Urinary bladder (tissue), 4 donors: ENCODE results near the gene TOX2. TPM values are rescaled to one million over a fixed set of nuclear protein-coding genes. Genes with fewer than 3 reads are reported as not detected.

Source experiments
- DNase-seq: peaks from one replicate; pipeline ENCODE4 v3.0.0-alpha.2; 2015; ENCODE audit errors: extremely low spot score
- H3K27ac ChIP-seq: one replicate; pipeline ENCODE4 v1.5.1; 2013; ENCODE audit warnings: low read depth, mild to moderate bottlenecking, moderate library complexity
- H3K36me3 ChIP-seq: one replicate; pipeline ENCODE4 v1.6.1; 2013; ENCODE audit warnings: mild to moderate bottlenecking, moderate library complexity; ENCODE audit not compliant: insufficient read depth
- H3K4me1 ChIP-seq: one replicate; pipeline ENCODE4 v1.6.1; 2013; ENCODE audit warnings: mild to moderate bottlenecking, moderate library complexity; ENCODE audit not compliant: insufficient read depth
- H3K4me3 ChIP-seq: one replicate; pipeline ENCODE4 v1.5.1; 2013; ENCODE audit warnings: low read depth, low read length
- WGBS: extraction: QIAGEN DNeasy Blood & Tissue Kit; methylation state at CpG from one replicate; pipeline ENCODE4 v1.1.7; 2013; 5-methylcytosine and 5-hydroxymethylcytosine counted together
- polyA plus RNA-seq: library from polyadenylated mRNA; stranded (reverse); fragments of 200-250 nt; gene quantifications from one replicate; pipeline ENCODE4 v1.2.3, GENCODE V29; 2013
- total RNA-seq: library from RNA; depleted of rRNA; stranded (reverse); fragments of >200 nt; gene quantifications from one replicate; pipeline ENCODE4 v1.2.3, GENCODE V29; 2014
- donor health status: healthy with polysubstance abuse.
- donor health status: healthy.

Gene TOX2
- total and polyA plus RNA-seq, 2 donors: 1.6 to 38.0 TPM

DNA sequence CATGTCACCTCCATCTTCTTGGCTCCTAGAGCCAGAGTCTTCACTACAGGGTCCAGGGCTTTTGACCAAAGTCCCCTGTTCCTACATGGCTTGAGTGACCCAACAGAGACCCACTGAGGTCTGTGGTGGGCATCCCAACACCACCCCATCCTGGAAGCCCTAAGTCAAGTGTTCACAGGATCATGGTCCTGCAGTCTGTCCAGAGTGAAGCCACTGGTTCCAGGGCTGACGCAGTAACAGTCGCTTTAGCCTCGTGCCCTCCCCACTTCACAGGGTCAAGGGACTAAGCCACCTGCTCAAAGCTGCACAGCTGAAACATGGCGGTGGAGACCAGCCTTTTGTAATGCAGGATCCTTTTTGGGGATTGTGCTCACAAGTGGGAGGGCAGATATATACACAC, 138.4 kb downstream of the TOX2 start:
- Histone ChIP-seq H3K27ac (no peak overlapping the region), H3K4me3 (no peak overlapping the region), H3K4me1 (no peaks in the 10 kb centered on the region), H3K36me3 (no peaks in the 10 kb centered on the region)
- DNase-seq: no peak
- WGBS: 94% methylated on average over 4 of the region's 4 CpGs

DNA sequence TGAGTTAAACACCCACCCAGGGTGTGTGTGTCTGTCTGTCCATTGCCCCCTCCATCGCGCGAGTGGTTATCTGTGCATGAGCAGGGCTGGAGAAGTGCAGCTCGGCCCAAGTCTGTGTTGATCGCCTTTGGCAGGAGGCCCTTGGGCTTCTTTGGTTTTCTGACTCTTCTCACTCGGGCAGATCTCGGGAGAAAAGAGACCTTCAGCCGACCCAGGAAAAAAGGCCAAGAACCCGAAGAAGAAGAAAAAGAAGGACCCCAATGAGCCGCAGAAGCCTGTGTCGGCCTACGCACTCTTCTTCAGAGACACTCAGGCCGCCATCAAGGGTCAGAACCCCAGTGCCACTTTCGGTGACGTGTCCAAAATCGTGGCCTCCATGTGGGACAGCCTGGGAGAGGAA, 139.5 kb downstream of the TOX2 start:
- Histone ChIP-seq H3K36me3 (no peaks in the 10 kb centered on the region), H3K27ac (no peak overlapping the region), H3K4me1 (no peaks in the 10 kb centered on the region), H3K4me3 (no peak overlapping the region)
- DNase-seq: no peak
- WGBS: 92% methylated on average over 16 of the region's 16 CpGs

DNA sequence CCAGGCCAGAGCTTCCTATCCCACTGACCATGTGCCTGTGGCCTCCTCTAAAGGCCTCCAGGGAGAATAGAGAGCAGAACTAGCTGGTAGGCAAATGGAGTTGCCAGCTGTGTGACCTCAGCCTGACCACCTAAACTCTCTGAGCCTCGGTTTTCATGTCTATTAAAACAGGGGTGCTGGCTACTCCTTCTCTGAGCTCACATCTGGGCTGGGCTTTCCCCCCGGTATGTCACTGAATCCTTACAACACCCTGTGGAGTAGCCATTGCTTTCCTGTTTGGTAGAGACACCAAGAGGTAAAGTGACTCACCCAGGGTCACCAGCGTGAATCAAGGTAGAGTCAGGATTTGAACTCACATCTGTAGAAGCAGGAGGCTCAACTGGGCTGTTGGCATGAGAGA, 140.2 kb downstream of the TOX2 start:
- Histone ChIP-seq H3K36me3 (no peaks in the 10 kb centered on the region), H3K4me3 (no peak overlapping the region), H3K4me1 (no peaks in the 10 kb centered on the region), H3K27ac (no peak overlapping the region)
- DNase-seq: no peak
- WGBS: 90% methylated on average over 3 of the region's 3 CpGs

DNA sequence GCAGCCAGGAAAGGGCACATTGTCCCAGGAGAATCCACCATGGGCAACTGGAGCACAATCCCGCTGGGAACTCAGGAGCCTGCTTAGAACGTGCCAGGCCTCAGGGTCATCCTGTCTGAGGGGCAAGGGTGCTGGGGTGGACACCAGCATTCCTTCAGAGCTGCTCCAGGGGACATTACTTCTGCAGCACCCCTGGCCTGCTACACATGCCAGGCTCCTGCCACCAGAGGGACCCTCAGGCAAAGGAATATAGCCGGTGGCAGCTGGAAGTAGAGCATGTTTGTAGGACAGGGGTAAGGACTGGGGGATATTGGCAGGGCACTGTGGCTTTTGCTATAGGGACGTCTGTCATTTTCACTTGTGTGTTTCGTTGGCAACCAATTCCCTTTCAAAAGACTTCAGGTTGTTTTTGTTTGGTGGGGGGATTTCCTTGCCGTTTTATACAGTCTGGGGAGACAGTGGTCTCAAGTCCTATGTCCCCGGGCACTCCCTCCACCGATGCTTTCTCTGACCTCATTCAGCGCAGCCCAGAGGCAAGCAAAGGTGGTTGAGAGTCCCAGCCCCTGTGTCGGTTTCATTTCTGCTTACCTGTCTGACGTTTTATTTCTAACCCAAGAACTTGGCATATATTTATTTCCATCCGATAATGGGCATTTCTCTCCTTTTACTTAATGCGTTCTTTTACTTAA, 141.5 kb downstream of the TOX2 start:
- WGBS: 77% methylated on average over 13 of the region's 13 CpGs
- no peaks in the 10 kb centered on the region for H3K36me3 ChIP-seq
- H3K4me3 ChIP-seq: no peak overlapping the region
- H3K4me1 ChIP-seq: no peaks in the 10 kb centered on the region
- no peak for DNase-seq
- H3K27ac ChIP-seq: no peak overlapping the region

DNA sequence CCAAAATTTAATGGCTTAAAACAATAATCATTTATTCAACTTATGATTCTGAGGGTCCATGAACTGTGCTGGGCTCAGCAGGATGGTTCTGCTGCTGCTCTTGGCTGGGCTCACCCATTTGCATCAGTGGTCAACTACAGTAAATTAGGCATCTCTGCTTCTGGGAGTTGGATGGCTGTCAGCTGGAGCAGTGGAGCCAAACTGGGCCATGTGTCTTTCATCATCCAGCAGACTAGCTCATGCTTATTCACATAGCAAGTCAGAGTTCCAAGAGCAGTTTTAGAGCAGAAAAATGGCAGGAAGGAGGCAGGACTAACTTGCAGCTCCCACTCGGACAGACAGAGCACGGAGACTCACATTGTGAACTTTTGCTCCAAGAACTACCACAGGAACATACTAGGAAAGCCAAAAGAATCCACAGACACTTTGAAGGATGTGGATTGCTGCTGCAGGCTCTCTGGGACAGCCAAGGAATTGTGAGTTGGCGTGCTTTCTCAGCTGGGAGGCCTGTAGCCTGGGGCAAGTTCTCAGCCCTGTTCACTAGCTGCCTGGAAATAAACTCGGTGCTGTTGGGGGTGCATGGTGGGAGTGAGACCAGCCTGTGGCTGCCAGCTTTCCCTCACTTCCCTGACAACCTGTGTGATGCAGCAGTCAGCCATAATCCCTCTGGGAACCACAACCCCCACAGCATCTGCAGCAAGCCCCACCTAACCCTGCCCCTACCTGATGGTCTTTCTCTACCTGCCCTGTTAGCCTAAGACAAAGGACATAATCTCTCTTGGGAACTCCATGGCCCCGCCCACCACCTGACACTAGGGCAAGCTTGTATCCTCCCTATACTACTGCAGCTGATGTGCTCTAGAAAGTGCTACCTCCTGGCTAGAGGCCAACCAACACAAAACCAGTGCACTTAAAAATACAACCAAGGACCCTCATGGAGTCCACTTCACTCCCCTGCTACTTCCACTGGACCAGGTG, 143.3 kb downstream of the TOX2 start:
- H3K36me3 ChIP-seq: no peaks in the 10 kb centered on the region
- H3K27ac ChIP-seq: no peak overlapping the region
- no peaks in the 10 kb centered on the region for H3K4me1 ChIP-seq
- DNase-seq: no peak
- WGBS: 67% methylated on average over 5 of the region's 5 CpGs
- no peak overlapping the region for H3K4me3 ChIP-seq

DNA sequence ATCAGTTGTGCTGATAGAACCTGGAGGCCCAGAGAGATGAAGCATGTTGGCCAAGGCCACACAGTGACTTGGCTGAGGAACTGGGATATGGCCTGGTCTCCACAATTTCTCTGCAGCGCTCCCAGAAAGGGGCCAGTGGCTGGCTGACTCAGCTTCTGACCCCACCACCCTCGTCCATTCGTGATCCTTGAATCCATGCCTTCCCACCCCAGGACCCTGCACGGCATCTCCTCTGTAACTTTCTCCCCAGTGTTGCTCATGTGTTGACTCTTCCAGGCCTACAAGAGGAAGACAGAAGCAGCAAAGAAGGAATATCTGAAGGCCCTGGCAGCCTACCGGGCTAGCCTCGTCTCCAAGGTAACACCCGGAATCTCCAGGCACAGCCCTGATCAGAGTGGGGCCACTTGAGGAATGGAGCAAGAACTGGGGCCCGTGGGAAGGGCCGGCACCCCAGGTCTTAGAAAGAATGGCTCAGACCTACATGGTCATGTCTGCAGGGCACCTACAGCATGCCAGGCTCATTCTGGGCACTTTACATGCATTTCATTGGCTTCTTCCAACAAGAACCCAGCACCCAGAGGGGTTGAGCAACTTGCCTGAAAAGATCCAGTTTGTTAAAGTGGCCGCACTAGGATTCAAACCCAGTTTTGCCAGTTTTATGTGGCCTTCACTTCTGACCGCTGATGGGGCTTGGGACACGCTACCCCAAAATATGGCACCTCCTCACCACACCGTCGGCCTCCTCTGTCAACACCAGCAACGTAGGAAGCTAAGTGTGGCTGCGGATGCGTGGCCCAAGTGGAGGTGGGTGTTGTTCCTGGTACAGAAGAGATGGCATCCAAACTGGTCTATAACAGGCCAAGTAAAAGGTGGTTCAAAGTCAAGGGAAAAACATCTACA, 150.1 kb downstream of the TOX2 start:
- no peak for DNase-seq
- Histone ChIP-seq H3K4me1 (no peaks in the 10 kb centered on the region), H3K4me3 (no peak overlapping the region), H3K36me3 (no peaks in the 10 kb centered on the region), H3K27ac (no peak overlapping the region)
- 93% methylated on average over 17 of the region's 17 CpGs for WGBS

DNA sequence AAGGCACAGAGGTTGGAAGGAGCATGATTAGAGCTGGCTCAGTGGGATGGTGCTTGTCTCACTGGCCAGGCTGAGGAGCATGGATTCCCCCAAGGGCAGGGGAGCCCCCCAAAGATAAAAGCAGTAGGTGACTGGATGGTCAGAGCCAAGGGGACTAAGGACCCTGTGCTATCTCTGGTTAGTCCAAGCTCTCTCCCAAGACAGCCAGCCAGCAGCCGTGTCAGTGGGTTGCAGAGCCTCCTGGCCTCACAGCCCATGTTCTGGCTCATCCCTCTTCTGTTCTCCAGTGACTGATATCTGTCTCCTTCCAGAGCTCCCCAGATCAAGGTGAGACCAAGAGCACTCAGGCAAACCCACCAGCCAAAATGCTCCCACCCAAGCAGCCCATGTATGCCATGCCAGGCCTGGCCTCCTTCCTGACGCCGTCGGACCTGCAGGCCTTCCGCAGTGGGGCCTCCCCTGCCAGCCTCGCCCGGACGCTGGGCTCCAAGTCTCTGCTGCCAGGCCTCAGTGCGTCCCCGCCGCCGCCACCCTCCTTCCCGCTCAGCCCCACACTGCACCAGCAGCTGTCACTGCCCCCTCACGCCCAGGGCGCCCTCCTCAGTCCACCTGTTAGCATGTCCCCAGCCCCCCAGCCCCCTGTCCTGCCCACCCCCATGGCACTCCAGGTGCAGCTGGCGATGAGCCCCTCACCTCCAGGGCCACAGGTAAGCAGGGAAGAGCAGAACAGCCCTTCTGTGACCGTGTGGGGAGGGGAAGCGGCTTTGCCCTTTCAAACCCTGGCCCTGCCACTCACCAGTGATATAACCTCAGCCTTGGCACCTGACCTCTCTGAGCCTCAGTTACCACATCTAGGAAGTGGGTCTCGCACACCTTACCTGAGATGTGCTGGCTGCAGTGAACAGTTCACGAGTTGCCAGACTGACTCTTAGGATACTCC, 151.0 kb downstream of the TOX2 start:
- Histone ChIP-seq H3K27ac (no peak overlapping the region), H3K4me3 (no peak overlapping the region), H3K4me1 (no peaks in the 10 kb centered on the region), H3K36me3 (no peaks in the 10 kb centered on the region)
- WGBS: 95% methylated on average over 20 of the region's 20 CpGs
- no peak for DNase-seq

DNA sequence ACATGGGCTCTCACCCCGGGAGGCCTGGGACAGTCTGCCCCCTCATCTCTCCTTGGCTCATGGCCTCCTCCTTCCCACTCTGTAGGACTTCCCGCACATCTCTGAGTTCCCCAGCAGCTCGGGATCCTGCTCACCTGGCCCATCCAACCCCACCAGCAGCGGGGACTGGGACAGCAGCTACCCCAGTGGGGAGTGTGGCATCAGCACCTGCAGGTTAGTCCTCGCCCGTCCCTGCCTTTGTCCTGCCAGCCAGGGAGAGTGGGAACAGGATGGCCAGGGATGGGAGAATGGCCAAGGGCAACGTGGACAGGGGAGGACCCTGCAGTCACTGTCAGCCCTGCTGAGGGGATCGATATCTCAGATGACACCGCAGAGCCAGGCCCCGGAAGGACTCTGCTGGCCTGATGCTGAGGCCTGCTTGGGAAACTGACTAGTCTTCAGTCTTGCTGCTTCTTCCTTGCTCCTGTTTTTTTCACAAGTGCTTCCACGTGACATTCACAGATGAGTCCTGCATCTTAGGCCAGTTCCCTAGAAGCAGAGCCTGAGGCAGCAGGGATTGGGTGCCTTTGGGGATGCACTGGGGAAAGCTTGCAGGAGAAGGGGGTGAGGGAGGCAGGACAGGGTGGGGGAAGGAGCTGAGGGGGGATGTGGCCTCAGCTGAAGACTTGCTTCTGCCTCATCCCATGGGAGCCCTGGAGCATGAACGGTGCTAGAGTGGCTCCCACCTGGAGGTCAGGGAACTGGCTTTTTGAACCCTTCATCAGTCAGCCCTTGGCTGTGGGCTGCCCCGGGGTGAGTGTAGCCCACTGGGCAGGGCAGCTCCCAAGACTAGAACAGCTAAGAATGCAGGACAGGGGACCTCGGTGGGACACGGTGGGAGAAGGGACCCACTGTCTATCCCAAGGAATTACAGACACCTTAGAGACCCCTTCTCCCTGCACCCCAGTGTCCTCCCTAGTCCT, 152.3 kb downstream of the TOX2 start:
- Histone ChIP-seq H3K4me1 (no peaks in the 10 kb centered on the region), H3K36me3 (no peaks in the 10 kb centered on the region)
- DNase-seq: no peak

DNA sequence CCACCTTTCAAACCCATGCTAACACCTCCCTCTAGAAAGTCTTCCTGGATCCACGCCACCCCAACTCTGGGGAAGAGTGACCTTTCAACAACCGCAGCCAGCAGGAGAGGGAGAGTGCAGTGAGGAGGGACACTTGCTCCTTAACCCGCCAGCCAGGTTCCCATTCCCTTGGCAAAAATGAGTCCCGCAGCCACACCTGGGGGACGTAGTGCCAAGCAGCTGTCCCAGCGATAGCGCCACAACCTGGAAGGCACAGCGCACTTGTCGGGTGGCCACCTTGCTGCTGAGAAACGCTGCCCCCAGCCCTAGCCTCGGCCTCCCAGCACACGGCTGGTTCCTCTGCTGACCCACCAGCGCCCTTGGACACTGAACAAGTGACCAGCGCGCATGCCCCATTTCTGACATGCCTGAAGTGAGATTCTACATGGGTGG, 153.0 kb downstream of the TOX2 start:
- H3K4me3 ChIP-seq: no peak overlapping the region
- H3K36me3 ChIP-seq: no peaks in the 10 kb centered on the region
- H3K27ac ChIP-seq: no peak overlapping the region
- no peak for DNase-seq
- H3K4me1 ChIP-seq: no peaks in the 10 kb centered on the region
- 94% methylated on average over 15 of the region's 15 CpGs for WGBS

More for the DNA sequence above, 152.3 kb downstream of the TOX2 start:
- no peak overlapping the region for H3K4me3 ChIP-seq
- H3K27ac ChIP-seq: no peak overlapping the region
- 89% methylated on average over 15 of the region's 15 CpGs for WGBS

DNA sequence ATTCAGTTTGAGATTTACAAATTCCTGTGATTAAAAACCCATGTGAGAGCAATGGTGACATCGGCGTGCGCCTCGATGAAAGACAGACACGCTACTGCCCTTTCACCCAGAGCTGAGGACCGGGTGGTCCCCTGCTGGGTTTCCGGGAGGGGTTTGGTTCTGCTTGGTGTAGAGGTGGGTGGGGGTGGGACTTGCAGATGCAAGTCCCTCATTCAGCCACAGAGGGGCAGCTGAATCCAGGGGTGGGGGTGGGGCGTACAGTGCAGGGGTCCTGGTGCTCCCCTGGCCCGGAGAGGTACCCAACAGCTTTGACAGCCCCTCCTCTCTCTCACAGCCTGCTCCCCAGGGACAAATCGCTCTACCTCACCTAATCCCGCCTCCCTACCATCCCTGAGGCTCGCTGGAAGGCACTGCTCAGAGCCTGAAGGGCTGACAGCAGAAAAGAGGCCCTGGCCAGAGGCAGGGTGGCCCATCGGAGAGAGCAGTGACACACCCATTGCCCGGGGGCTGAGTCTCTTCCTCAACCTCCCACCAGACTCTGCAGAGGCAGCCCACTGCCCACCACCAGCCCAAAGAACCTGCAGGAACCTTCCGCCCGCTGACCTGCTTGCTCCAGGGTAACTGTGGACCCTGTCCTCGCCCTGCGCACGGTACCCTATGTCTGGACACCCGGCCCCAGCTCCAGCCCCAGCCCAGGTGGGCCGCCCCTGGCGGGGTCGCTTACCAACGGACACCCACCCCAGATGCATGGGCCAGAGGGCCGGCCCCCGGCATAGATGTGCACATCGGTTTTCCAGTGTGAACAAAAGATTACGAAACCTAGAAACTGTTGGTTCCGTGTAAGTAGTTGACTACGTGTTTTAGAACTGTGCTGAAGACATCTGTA, 153.9 kb downstream of the TOX2 start:
- H3K4me3 ChIP-seq: no peak overlapping the region
- 85% methylated on average over 30 of the region's 30 CpGs for WGBS
- no peak for DNase-seq
- no peak overlapping the region for H3K27ac ChIP-seq
- no peaks in the 10 kb centered on the region for H3K36me3 ChIP-seq
- no peaks in the 10 kb centered on the region for H3K4me1 ChIP-seq
